HT-29 (cell line): ENCODE results near the gene FAM219A. TPM values are rescaled to one million over a fixed set of nuclear protein-coding genes. Genes with fewer than 3 reads are reported as not detected.

ENCODE experiments used
- DNase-seq: peaks from one replicate; pipeline ENCODE4 v3.0.0-alpha.2; 2015; ENCODE audit warnings: low spot score
- total RNA-seq: library from RNA; depleted of rRNA; stranded (reverse); fragments of >200 nt; shearing (Covaris generic); gene quantifications from 2 replicates; pipeline ENCODE4 v1.2.3, GENCODE V29; 2014

FAM219A gene
- total RNA-seq, 1 experiment from 2014 or later: 8.0 TPM

DNA sequence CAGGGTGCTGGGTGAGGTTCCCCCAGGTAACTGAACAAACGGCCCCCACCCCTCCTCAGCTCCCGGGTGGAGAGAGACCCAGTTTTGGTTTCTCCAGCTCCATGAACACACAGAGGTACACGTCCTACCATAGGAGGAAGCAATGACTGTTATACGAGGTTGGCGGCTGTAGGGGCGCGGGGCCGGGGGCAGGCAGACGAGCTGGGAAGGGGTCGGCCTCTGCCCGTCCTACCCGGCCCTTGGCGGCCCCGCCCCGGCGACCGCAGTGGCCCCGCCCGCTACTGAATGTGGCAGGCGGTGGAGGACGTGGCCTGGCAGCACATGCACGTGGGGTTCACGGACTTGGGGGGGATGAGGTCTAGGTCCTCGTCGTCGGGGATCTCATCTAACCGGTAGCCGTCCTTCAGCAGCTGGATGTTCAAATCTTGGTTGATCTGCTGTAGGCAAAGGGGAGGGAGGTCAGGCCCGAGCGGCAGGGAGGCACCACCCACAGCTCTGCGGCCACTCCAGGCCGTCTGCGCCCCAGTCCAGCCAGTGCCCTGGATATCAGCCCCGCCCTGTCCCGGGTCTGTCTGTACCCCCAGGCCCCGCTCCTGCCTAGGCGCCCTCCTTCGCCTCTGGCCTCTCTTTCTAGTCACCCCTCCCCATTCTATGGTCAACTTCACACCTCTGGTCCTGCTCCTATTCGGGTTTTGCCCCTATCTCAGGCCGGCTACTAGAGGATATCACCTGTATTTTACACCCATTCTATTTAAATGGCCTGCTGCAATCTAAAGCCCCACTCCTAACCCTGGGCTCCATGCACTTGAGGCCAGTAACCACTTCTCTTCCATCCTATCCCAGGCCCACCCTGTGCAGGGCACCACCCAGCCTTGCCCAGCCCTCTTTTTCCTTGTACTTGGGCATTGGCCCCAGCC is 57.4 kb downstream of the FAM219A start:
- DNase-seq: no peak

DNA sequence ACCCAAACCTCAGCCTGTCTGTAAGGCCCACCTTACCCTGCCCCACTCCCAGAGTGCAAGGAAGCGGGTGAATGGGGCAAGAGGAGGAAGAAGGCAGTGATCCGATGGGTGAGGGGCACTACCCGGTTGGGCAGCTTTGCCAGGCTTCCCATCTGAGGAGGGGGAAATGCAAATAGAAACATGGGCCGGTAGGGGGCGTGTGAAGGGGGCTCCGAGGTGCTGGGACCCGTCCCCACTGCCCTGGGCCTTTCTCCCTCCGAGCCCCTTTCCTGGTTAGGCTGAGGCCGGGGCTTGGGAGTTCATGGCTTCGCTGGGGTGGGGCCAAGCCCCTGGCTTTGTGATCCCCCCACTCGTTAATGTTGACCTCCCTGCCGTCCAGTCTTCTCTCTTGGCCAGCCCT is 58.1 kb downstream of the FAM219A start:
- no peak for DNase-seq

DNA sequence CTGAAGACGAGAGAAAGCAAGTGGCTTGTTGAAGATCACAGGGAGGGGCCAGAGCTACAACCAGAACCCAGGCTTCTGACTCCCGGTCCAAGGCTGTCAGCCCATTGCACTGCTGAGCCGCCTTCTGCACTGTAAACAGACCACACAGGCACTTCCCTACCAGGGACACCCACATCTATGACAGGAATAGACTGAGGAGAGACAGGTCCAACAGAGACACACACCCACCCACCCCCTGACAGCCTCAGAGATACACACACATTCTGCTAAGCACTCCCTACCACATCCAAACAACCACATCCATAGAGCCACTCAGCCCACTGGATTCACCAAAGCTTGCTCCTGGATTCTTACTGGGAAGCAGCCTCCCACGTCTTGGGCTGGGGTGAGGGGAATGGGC is 58.6 kb downstream of the FAM219A start:
- DNase-seq: no peak

DNA sequence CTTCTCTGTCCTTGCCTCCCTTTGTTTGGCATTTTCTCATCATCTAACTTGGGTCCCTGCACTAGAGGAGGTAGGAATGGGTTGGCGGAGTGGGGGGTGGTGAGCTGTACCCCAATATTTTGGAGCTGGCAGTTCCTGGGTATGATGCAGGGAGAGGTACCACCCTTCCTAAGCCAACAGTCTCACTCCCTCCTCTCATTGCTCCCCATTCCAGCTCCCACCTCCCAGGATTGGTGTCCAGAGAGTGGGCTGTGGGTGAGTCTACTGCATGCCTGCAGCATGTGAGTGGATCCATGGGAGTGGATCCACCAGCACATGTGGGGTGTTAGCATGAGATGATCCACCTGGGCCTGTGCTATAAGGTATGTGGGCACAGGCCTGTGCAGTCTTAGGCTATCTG is 59.5 kb downstream of the FAM219A start:
- DNase-seq: no peak

DNA sequence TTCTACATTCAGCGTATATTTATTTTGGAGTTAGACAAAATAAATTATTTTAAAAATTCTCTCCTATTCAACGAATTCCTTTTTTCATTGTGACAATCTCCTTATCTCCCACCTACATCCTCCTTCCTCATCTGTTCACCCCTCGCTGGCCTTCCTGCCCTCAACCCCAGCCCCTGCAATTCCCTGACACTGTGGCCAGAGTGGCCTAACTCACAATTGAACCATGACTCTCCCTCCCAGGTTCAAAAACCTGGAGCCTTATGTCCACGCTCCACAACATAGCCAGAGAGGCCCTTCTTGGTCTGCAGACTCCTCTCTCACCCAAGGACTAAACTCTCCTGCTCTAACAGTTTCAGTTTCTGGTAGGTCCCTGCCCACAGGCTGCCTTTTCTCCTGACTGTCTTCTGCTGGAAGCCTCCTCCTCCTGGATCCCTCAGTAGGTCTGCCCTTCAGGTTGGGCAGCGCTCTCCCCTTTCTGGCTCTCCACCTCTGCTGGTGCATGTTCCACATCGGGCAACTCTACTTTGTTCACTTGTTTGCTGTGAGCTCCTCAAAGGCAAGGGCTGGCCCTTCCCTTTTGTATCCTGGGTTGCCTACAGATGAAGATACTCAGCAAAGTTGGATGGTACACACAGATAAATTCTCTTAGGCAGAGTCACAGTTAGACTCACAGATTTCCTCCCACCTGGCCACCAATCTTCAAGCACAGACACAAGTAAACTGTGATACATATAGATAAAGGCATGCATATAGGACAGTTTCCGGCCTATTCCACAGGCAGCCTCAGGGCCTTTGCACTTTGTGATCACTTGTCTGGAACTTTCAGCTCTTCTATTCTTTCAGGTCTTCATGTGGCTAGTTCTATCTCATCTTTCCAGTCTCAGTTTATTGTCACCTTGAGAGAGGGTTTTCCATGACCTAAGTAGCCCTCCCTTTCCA is 61.8 kb downstream of the FAM219A start:
- DNase-seq: no peak

DNA sequence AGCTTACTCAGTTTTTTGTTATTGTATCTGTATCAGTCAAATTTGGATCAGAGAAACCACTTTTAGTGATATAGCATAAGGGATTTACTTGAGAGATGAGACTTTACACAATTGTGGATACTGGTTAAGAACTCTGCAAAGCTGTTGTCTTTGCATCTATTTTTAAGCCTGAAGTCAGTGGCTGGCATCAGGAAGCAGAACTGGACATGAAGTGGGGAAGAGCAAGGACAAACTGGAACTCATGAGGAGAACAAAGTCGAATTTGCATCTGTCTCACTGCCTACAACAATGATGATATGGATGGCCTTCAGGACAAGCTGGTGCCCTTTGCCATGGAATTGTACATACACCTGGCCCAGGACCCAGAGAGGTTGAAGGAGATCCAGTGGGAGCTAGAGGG is 65.9 kb downstream of the FAM219A start:
- no peak for DNase-seq

DNA sequence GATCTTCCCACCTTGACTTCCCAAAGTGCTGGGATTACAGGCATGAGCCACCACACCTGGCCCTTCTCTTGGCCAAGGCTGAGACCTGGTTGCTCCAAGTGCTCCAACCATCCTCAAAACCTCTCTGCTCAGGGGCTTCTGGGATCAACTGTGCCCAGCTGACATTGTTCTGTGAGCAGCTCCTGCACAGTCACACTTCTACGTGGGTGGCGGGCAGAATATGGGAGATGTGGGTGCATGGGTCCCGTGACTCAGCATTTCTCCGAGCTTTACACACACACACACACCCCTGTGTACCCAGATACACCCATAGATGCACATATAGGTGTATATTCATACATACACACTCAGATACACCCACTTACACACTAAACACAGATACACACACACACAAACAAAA is 71.1 kb downstream of the FAM219A start:
- DNase-seq: no peak

DNA sequence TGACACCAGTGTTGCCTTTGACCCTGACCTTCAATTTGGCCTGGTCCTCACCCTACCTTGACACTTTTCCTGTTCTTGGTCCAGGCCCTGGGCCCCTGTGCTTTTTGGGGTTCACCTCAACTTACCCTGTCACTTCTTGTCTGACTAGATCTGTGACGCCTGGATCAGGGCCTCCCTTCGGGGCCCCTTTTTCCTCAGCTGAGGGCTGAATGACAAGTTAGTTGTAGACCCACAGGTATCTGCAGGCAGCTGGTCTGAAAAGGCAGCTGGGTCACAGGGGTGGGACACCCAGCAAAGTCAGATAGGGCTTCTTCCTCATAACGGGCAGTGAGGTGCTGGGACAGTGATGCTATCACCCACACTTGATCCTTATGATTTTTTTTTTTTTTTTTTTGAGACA is 71.7 kb downstream of the FAM219A start:
- DNase-seq: no peak

DNA sequence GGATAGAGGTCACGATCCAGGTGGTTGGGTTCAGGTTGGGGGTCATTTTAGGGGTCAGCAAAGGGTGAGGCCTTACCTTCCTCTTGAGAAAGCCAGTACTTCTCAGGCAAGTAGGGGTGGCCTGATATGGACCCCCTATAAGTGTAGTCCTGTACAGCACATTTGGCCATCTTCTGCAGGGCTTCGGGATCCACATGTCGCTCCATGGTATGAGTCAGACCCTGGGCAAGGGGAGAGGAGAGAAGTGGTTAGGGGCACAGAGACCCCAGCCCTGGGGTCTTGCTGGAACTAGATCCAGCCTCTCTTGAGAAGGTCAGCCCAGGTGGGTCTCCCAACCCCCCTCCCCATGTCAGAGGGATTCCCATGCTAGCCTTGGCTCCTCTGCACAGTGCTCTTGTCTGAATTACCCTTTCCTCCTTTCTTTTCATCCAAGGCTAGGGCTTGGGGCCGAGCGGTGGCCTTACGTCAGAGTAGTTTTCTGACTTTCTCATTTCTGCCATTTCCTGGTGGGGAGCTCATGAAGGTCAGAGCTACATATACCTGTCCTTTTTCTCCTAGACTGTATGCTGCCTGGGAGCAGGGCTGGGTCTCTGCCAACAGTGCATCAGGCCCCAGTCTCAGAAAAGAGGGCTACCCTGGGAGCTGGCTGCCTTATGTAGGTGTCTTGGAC is 72.7 kb downstream of the FAM219A start:
- no peak for DNase-seq

DNA sequence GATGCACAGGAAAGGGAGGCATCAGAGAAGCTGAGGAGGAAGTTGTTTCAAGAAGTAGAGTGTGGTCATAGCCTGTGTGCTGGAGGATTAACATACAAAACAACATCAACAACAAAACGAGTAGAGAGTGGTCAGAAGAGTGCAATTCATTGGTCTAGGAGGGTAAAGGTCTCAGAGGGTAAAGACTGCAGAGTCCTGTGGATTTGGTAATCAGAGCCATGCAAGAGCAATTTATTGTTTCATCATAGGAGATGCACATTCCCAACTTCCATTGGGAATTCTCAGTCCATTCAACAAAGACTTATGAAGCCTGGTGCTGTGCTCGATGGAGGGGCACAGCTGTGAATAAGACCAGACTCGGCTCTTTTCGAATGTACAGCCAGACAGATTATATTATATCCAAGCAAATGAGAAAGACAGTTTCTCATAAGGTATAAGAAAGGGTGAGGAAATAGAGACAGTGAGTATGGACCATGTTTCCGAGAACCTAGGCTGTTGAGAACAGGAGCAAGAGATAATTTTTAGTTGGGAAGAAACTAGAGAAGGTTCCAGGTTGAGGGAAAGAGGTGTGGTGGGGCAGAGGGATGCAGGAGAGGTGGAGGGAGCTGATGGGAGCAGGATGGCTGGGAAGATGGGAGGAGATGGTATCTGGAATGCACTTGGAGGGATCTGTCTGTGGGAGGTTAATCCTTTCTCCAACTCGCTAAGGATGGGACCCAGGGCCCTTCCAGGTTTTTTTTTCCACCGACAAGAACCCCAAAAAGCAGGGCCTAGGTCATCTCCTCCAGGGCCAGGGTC is 73.8 kb downstream of the FAM219A start:
- no peak for DNase-seq

DNA sequence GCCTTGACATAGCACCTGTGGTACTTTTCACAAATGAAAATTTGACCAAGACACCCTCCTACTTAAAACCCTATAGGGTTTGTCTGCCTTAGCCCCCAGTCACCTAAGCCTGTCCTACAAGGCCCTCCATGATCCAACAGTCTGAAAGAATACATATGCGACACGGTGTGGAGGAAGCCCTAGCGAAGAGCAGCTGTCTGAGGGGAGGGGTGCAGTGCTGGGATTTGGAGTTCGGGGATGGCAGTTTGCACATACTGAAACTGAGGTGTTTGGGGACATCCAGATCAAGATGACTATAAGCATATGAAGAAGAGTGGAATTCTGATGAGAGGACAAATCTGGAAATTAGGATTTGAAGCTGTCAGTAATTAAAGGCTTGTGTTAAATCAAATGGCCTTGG is 74.5 kb downstream of the FAM219A start:
- no peak for DNase-seq

DNA sequence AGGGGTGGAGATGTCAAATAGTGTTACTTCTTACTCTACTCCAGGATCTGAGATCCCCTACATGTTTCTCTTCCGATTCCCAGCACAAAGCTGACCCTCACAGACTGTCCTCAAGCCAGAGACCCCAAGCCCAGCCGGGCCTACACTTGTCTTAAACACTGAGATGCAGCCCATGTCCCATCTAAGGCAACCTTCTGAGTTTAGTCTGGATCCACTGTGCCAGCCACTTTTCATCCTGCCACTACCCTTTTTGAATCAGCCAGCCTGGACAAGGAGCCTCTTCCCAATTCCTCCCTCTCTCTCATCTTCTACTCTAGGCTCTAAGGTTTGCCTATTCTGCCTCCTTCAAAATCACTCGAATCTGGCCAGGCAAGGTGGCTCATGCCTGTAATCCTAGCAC is 75.5 kb downstream of the FAM219A start:
- no peak for DNase-seq

DNA sequence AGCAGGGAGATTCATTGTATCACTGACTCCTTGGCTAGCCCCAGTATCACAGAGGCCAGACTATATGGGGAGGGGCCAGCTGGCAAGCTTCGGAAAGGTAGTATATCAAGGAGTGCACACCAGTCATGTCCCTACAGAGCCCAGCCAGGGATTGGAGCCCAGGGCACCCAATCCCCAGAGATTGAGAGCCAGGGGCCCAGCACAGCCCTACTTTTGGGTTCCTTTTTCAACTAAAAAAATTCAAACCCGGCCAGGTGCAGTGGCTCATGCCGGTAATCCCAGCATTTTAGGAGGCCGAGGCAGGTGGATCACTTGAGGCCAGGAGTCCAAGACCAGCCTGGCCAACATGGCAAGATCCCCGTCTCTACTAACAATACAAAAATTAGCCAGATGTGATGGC is 76.3 kb downstream of the FAM219A start:
- no peak for DNase-seq

DNA sequence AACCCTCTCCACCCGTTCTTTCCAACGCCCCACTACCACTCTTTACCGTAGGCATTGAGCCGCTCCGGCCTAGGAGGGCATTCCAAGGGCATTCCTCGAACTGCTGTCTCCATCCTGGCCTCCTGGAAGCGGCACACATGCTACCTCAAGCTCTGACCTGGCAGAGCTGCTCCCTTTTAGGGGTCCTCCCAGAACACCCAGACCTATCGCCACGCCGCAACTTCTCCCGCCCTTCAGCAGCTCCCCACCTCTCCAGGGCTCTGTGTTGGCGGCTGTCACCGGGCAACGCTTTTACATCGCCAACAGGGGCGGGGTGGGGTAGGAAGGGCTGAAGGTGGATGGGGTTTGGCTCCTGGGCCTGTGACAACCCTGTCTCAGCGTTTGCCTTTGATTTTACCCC is 77.0 kb downstream of the FAM219A start:
- peak; percentile 65 for DNase-seq

DNA sequence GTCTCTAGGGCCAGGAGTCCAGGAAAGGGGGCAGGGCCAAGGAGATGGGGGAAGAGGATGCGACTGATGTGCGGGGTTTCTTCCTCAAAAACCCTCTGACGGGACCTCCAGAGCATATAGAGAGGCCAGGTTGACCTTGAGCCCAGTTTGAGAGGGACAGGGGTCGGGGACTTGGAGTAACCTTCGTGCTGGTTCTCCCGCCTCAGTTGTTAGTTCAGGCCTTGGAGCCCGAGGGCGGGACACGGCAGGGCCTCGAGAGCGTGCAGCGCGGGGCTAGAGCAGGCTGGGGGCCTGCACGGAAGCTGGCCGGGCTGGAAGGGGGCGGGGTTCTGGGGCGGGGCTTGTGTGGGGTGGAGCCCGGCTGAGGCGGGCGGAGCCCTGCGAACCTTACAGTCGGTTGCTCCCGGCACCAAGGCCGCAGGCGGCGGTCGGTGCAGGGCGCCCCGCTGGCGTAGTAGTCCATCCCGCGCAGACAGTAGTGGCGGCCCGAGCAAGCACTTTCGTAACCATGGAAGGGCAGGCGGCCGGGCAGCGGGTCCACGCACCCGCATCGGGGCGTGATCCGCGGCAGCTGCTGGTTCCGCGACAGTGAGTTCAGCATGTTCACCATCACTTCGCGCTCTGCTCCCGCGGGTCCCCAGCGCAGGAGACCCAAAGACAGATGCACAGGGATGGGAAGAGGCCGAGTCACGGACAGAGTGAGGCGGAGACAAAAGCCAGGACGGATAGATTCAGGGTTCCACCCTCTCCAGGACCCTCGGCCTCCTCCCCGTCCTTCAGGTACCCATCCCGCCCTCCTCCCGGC is 77.7 kb downstream of the FAM219A start:
- DNase-seq: peak; percentile 77

DNA sequence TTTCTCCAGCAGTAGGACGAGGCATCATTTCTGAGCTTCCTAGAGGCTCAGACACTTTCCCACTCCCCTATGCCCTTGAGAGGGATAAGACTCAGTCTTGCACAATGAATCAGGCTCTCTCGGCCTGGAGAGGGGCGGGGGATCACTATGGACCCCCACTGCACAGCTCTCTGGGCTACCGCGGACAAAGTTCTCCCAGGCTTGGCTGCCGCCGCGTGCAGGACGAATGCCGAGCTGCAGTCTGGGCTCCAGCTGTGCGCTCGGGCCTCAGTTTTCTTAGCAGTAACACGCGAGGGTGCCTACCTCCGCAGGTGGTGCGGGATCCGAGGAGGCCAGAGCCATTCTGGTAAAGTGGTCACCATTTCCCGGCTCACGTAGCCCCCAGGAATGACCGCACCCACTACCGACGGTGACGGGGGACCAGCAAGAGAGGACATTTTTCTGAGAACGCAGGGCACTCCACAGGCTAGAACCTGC is 78.3 kb downstream of the FAM219A start:
- peak; percentile 31 for DNase-seq

DNA sequence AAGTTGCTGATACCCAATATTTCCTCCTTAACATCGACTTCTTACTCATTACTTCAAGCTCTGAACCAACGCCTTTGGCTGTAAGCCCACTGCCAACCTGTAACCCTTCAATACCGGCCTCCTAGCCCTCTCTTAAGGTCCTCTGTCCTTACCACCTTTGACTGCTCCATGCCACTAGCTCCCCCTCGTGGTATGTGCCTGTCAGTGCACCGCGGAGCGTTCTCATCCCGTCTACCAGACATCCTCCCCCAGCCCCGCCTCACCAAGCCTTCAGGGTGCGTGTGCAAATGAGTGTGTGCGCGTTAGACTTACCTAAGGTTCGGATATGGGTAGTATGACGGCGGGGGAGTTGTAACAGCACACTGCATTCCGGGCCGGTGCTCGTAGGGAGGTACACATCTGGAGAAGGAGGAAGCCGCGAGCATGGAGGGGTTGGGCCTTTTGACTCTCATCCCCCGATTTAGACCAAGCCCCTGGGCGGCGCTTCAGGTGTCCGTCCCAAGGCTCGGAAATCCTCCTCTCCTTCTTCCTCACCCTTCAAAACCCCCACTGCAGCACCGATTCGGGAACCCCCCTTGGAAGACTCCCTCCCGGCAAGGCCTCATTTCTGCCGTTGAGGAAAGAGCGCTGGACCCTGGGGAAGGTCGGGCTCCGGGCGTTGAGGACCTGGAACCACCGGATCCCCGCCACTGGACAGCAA is 78.9 kb downstream of the FAM219A start:
- peak; percentile 98 for DNase-seq

DNA sequence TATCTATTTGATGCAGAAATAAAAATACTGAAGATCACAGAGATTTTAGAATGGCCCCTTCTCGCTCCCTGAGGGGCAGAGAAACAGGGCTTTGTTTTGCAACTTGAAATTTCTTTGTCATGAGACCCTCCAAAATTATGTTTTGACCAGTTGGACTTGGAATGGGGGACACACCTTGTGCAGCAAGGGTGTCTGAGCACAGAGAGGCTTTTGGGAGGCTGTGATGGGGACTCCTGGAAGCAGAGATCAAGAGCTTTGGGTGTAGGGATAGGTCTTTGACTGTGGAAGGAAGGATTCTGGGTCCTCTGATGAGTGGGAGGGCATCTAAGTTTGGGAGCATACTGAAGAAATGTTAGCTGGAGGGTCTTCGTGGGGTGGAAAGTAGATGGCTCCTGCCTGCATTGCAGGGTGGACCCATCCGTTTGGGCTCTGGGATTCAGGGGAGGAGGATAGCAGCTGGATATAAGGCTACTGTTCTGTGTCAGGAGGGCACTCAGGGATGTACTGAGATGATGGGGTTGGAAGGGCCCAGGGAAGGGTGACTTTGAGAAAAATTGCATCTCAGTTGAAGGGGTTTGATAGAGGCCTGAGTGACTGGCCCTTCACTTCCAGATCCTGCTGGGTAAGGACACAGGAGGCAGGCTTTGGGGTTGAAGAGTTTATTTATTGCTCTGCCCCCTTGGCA is 79.9 kb downstream of the FAM219A start:
- DNase-seq: no peak

DNA sequence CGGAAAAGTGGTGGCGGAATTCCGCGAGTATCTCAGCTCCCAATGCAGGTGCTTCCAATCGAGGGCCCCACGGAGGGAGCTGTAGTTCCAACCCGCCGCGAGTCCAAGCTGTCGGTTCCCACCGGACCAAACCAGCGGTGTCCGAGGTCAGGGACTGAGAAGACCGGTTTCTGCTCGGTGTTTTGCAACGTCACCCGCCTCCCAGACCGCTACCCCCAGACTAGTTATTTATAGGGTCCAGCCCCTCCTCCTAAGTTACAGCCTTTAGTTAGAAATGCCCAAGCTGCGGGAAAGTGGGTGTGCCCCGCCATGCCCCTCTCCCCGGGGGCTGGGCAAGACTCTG is 81.0 kb downstream of the FAM219A start:
- DNase-seq: no peak
